C4-2B (cell line): Measurements from ENCODE around the gene PRXL2A.

ENCODE experiments used
- CTCF ChIP-seq: fragments of 450-650 bp; conservative IDR thresholded peaks from 2 replicates; pipeline ENCODE4 v1.5.1; 2017; ENCODE audit warnings: mild to moderate bottlenecking
- ZFX ChIP-seq: fragments of 450-650 bp; IDR thresholded peaks from 2 replicates; pipeline ENCODE4 v1.6.1; 2017

GRCh38 chr10:80463868-80464267 is 55.5 kb downstream of the PRXL2A start:
- no peak for TF ChIP-seq CTCF
- TF ChIP-seq ZFX: no peak
